Bone marrow (tissue), 2 donors: Measurements from ENCODE around the gene ZDHHC8.

ENCODE experiments used
- DNase-seq, 2 donors: peaks; one replicate each; lab custom pipeline; 2025; lab: John Stamatoyannopoulos, UW

Gene ZDHHC8

GRCh38 chr22:20113551-20114310 lies 17.9 kb upstream of the ZDHHC8 start:
- no peak for DNase-seq

GRCh38 chr22:20114506-20115475 lies 16.8 kb upstream of the ZDHHC8 start:
- DNase-seq = no peak

- no peak for DNase-seq
These were observed 15.8 kb upstream of the ZDHHC8 start, which contains the start of gene RANBP1 for GRCh38 chr22:20115691-20116375. RANBP1 (plus strand) TSS chr22:20116104; CDS start chr22:20116185, 81 bp downstream.

DNA sequence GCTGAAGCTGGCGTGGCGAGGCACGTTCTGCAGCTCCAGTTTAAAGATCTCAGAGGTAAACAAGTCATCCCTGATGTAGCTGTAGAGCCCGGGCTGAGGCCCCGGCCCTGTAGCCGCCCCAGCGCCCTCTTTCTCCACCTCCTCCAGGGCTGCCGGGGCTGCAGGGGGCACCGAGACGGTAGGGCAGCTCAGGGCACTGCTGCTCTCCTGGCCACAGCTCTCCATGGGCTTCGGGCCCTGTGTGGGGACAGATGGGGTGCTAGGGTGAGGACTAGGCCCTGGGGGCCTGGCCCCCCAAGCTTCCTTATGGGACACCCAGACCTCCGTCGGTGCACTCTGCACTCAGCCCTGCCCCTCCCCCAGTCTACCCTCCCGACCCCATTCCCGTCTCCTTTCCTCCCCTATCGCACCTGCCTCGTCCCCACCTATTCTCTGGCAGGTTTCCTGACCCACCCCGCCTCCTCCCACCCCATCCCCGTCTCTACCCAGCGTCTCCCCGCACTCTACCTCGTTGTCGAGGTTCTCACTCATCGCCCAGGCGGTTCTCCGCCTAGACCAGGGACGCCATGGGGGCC lies 15.1 kb upstream of the ZDHHC8 start:
- no peak for DNase-seq

- peak; percentile 92 to 95 for DNase-seq
These were observed 14.5 kb upstream of the ZDHHC8 start, which contains the start of gene TRMT2A for GRCh38 chr22:20116951-20117632. TRMT2A (minus strand) TSS chr22:20117226; CDS start chr22:20116906, 320 bp downstream.

DNA sequence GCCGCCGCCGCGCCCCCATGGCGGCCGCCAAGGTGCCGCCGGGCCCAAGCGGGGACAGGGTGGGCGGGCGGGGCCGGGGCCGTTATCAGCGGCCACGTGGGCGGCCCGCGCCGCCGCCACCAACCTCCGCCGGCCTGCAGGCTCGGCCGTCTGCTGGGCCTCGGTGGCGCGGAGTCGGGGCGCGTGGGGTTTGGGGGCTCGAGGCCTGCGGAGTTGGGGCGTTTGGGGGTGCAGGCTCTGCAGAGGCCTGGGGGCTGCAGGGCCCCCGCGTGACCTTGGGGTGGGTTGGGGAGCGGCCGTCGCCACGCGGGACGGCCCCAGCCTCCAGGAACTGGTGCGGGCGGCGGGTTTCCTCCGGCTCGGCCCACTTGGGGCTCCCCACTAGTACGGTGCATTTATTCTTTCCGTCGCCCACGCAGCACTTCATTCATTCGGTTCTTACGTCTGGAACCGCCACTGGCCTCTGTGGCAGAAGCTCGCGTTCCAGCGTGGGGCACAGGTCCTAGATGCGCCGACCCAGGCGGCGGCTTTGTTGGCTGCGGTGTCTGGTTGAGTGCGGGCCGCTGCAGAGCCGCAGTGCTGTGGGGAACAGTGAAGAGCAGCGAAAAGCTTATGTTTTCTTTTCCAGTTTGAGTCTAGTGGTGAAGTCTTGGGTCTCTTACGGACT lies 13.8 kb upstream of the ZDHHC8 start:
- DNase-seq = no peak

- DNase-seq = no peak
These were observed 13.1 kb upstream of the ZDHHC8 start for GRCh38 chr22:20118300-20119020.

GRCh38 chr22:20121856-20122415 lies 9.7 kb upstream of the ZDHHC8 start:
- DNase-seq = no peak

GRCh38 chr22:20123366-20124082 lies 8.1 kb upstream of the ZDHHC8 start:
- DNase-seq = no peak

DNA sequence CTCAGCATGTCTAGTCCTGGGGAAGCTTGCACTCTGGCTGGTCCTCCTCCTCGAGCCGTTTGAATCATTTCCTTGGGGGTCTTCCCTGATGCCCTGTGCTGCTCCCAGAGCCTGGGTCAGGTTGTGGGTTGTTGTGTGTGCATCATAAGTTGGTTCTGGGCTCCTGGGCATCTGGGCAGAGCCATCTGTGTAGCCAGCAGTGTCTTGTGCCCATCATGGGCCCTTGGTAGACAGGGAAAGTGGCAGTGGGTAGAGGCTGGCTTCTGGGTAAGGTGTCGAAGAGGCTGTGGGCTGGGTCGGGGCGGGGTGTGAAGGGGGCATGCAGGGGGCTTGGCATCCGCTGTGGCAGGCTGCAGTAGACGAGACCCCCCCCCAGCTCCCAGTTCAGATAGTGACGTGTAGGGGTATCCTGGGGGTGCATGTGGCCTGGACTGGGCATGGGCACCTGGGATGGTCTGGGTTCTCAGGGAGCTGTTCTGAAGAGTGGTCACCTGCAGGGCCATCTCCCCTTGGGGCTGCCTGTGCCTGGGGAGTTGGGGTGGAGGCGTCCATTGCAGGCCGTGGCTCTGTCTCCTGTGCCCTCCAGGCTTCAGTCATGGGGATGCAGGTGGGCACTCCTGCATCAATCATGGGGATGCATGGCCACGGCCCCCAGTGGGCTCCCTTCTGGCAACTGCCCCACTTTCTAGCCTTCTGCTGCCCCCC lies 7.4 kb upstream of the ZDHHC8 start:
- DNase-seq = no peak

- DNase-seq = no peak
These were observed 6.1 kb upstream of the ZDHHC8 start for GRCh38 chr22:20125201-20126174.

- DNase-seq = no peak
These were observed 5.1 kb upstream of the ZDHHC8 start for GRCh38 chr22:20126284-20127029.

DNA sequence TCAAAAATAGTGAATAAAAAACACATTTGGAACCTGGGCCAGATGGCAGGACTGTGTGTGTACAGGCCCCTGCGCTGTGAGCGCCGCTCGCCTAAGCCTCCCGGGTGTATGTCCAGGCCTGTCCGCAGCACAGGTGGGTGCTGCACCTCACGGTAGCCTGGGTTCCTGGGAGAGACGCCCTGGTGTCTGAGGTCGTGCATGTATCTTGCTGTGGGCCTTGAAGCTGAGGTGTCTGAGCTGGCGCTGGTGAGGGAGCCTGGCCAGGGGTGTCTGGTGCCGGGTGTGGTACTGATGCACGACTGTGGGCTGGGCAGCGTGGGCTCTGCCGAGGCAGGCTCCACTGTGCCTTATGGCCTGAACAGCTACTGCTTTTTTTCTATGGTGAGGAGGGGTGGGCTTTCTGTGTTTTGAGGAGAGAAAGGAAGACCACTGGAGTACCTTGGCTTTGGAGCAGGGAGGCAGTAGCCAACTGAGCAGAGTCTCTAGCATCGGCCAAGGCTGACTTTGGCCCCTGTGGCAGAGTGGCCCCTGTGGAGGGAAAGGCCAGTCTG lies 4.2 kb upstream of the ZDHHC8 start:
- DNase-seq = no peak

DNA sequence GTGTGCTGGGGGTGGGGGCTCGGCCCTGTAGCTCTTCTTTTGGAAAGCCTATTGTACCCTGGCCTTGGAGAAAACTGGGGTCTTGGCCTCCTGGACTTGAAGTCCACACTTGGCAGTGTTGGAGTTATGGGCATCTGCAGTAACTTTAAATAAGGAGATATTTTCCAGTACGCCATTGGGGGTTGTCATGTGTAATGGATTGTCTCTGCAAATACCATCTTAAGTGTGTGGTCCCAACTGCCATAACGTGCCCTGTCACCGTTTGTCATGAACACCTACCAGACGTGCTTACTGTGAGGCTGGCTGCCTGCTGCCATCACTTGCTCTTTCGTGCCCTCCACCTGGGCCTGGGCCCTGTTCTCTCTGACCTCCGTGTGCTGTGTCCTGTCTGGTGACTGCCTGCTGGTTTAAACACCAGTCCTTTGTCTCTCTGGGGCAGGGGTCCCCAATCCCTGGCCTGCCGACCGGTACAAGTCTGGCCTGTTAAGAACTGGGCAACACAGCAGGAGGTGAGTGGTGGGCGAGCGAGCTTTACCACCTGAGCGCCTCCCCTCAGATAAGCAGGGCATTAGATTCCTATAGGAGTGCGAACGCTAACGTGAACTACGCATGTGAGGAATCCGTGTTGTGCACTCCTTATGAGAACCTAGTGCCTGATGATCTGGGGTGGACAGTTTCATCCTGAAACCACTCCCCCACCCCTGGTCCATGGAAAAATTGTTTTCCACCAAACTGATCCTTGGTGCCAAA lies 3.6 kb upstream of the ZDHHC8 start:
- DNase-seq = no peak

GRCh38 chr22:20128619-20128901 lies 3.0 kb upstream of the ZDHHC8 start:
- DNase-seq = no peak
